Measurements from ENCODE around the gene METTL9.

GRCh38 chr16:21628121-21628726 lies 28.8 kb downstream of the METTL9 start:
- TF ChIP-seq POLR2A (IDR thresholded peaks at IDR 0.05) (no peak), CTCF (IDR thresholded peaks at IDR 0.05) (no peak)

All from ovary (tissue), 3 donors.